KMS-11 (cell line): ENCODE results near the gene TPM4.

ENCODE experiments used
- H2AFZ ChIP-seq: fragments of 200-600 bp; sonication (generic); 2 replicates; pipeline ENCODE4 v1.6.1; 2016; ENCODE audit warnings: antibody characterized with exemption, mixed run types, low read depth
- H3K27ac ChIP-seq: fragments of 200-600 bp; sonication (generic); 2 replicates; pipeline ENCODE4 v1.6.1; 2016; ENCODE audit warnings: mild to moderate bottlenecking, mixed run types
- H3K27me3 ChIP-seq: fragments of 200-600 bp; sonication (generic); 2 replicates; pipeline ENCODE4 v1.6.1; 2017; ENCODE audit warnings: mild to moderate bottlenecking, low read depth, mixed run types, moderate library complexity; ENCODE audit not compliant: insufficient read depth
- H3K36me3 ChIP-seq: fragments of 200-600 bp; sonication (generic); 2 replicates; pipeline ENCODE4 v1.6.1; 2017; ENCODE audit warnings: mild to moderate bottlenecking, mixed run types; ENCODE audit not compliant: insufficient read depth
- H3K4me1 ChIP-seq: fragments of 200-600 bp; sonication (generic); 2 replicates; pipeline ENCODE4 v1.6.1; 2016; ENCODE audit warnings: mild to moderate bottlenecking, low read depth, mixed run types; ENCODE audit not compliant: poor library complexity, severe bottlenecking
- H3K4me2 ChIP-seq: fragments of 200-600 bp; sonication (generic); 2 replicates; pipeline ENCODE4 v1.7.0; 2016; ENCODE audit warnings: mild to moderate bottlenecking, mixed run types
- H3K4me3 ChIP-seq: fragments of 200-600 bp; sonication (generic); IDR thresholded peaks from 2 replicates; pipeline ENCODE4 v1.6.1; 2017; ENCODE audit warnings: low read depth, low read length, mixed read lengths; ENCODE audit not compliant: insufficient read depth
- H3K79me2 ChIP-seq: fragments of 200-600 bp; sonication (generic); 2 replicates; pipeline ENCODE4 v1.6.1; 2016; ENCODE audit warnings: low read depth, mixed run types; ENCODE audit not compliant: insufficient read depth
- H3K9ac ChIP-seq: fragments of 200-600 bp; sonication (generic); 2 replicates; pipeline ENCODE4 v1.6.1; 2016; ENCODE audit warnings: mild to moderate bottlenecking, mixed run types
- H4K20me1 ChIP-seq: fragments of 200-600 bp; sonication (generic); 2 replicates; pipeline ENCODE4 v1.6.1; 2016; ENCODE audit warnings: mild to moderate bottlenecking, mixed run types; ENCODE audit not compliant: insufficient read depth
- TF ChIP-seq, protein P1 (sequence below): fragments of 200-600 bp; sonication (generic); conservative IDR thresholded peaks from 2 replicates; pipeline ENCODE4 v1.6.1; 2017; ENCODE audit warnings: low read depth, mild to moderate bottlenecking, antibody characterized with exemption, low read length, moderate library complexity, mixed read lengths

TPM4 gene

GRCh38 chr19:16148443-16149229 is 72.3 kb downstream of the TPM4 start:
- TF ChIP-seq, protein P1, sequence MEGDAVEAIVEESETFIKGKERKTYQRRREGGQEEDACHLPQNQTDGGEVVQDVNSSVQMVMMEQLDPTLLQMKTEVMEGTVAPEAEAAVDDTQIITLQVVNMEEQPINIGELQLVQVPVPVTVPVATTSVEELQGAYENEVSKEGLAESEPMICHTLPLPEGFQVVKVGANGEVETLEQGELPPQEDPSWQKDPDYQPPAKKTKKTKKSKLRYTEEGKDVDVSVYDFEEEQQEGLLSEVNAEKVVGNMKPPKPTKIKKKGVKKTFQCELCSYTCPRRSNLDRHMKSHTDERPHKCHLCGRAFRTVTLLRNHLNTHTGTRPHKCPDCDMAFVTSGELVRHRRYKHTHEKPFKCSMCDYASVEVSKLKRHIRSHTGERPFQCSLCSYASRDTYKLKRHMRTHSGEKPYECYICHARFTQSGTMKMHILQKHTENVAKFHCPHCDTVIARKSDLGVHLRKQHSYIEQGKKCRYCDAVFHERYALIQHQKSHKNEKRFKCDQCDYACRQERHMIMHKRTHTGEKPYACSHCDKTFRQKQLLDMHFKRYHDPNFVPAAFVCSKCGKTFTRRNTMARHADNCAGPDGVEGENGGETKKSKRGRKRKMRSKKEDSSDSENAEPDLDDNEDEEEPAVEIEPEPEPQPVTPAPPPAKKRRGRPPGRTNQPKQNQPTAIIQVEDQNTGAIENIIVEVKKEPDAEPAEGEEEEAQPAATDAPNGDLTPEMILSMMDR, result no peak
- Histone ChIP-seq H3K27me3 (no peaks in the 10 kb centered on the region), H2AFZ (no peak overlapping the region), H3K9ac (no peak overlapping the region), H3K4me1 (no peaks in the 10 kb centered on the region), H3K27ac (no peak overlapping the region), H3K79me2 (no peaks in the 10 kb centered on the region), H3K4me2 (no peak overlapping the region), H3K36me3 (no peaks in the 10 kb centered on the region), H3K4me3 (no peak overlapping the region), H4K20me1 (no peaks in the 10 kb centered on the region)
